GM23338 (cell line): ENCODE results near the gene CDK14. TPM values are rescaled to one million over a fixed set of nuclear protein-coding genes. Genes with fewer than 3 reads are reported as not detected.

Experiments used
- ATAC-seq: fragments of 200-7000 bp; cut with Tn5 transposase; 3 replicates; pipeline ENCODE4 v1.9.1; 2020
- DNase-seq: peaks from one replicate; pipeline ENCODE4 v3.0.0-alpha.2; 2015; ENCODE audit warnings: low spot score
- H2AFZ ChIP-seq: fragments of 200-600 bp; sonication (generic); 2 replicates; pipeline ENCODE4 v1.8.0; 2016; ENCODE audit warnings: antibody characterized with exemption, mild to moderate bottlenecking, moderate library complexity
- H3F3A ChIP-seq: fragments of 200-600 bp; sonication (generic); replicated peaks from 2 replicates; pipeline ENCODE4 v1.8.0; 2017; ENCODE audit warnings: antibody characterized with exemption, mixed run types, low read depth
- H3K27ac ChIP-seq: fragments of 200-600 bp; sonication (generic); 2 replicates; pipeline ENCODE4 v1.6.1; 2016; ENCODE audit warnings: low read depth
- H3K27me3 ChIP-seq: fragments of 200-600 bp; sonication (generic); 2 replicates; pipeline ENCODE4 v1.8.0; 2016; ENCODE audit warnings: mild to moderate bottlenecking, mixed run types, moderate library complexity; ENCODE audit not compliant: insufficient read depth
- H3K36me3 ChIP-seq: fragments of 200-600 bp; sonication (generic); 2 replicates; pipeline ENCODE4 v1.8.0; 2016; ENCODE audit warnings: mild to moderate bottlenecking; ENCODE audit not compliant: insufficient read depth
- H3K4me1 ChIP-seq: fragments of 200-600 bp; sonication (generic); 2 replicates; pipeline ENCODE4 v1.8.0; 2016; ENCODE audit warnings: mild to moderate bottlenecking, moderate library complexity; ENCODE audit not compliant: insufficient read depth
- H3K4me2 ChIP-seq: fragments of 200-600 bp; sonication (generic); 2 replicates; pipeline ENCODE4 v1.7.1; 2017; ENCODE audit warnings: mixed run types
- H3K4me3 ChIP-seq: fragments of 200-600 bp; sonication (generic); 2 replicates; pipeline ENCODE4 v1.6.1; 2016; ENCODE audit warnings: mixed run types
- H3K79me2 ChIP-seq: fragments of 200-600 bp; sonication (generic); replicated peaks from 2 replicates; pipeline ENCODE4 v1.8.0; 2017; ENCODE audit warnings: mild to moderate bottlenecking; ENCODE audit not compliant: insufficient read depth
- H3K9me2 ChIP-seq: fragments of 200-600 bp; sonication (generic); 2 replicates; pipeline ENCODE4 v1.8.0; 2017; ENCODE audit not compliant: insufficient read depth
- H4K20me1 ChIP-seq: fragments of 200-600 bp; sonication (generic); replicated peaks from 2 replicates; pipeline ENCODE4 v1.8.0; 2017; ENCODE audit warnings: mild to moderate bottlenecking; ENCODE audit not compliant: insufficient read depth
- H3K27ac Mint-ChIP-seq: 2 replicates; pipeline ENCODE4 v1.8.0; 2020; ENCODE audit warnings: inconsistent platforms, mild to moderate bottlenecking, moderate library complexity, mixed read lengths
- H3K27me3 Mint-ChIP-seq: 3 replicates; pipeline ENCODE4 v1.8.0; 2022; ENCODE audit warnings: low read depth, mild to moderate bottlenecking, moderate library complexity, mixed read lengths, inconsistent platforms; ENCODE audit not compliant: insufficient read depth, poor library complexity
- H3K36me3 Mint-ChIP-seq: 3 replicates; pipeline ENCODE4 v1.8.0; 2021; ENCODE audit warnings: low read depth, mild to moderate bottlenecking, inconsistent platforms, moderate library complexity, mixed read lengths
- H3K4me1 Mint-ChIP-seq: 3 replicates; pipeline ENCODE4 v1.8.0; 2020; ENCODE audit warnings: mild to moderate bottlenecking, inconsistent platforms, mixed read lengths
- H3K4me3 Mint-ChIP-seq: 3 replicates; pipeline ENCODE4 v1.8.0; 2021; ENCODE audit warnings: moderate library complexity, mild to moderate bottlenecking, inconsistent platforms, mixed read lengths
- H3K9me3 Mint-ChIP-seq: 3 replicates; pipeline ENCODE4 v1.8.0; 2020; ENCODE audit warnings: moderate library complexity, mild to moderate bottlenecking, inconsistent platforms, mixed read lengths
- CREB1 ChIP-seq: fragments of 250-450 bp; sonication (Bioruptor Pico); IDR thresholded peaks from 2 replicates; pipeline ENCODE4 v1.5.0; 2020; ENCODE audit warnings: low read depth, mild to moderate bottlenecking, moderate library complexity
- CTCF ChIP-seq, 2 experiments: fragments of 200-600 bp in 1 of 2; sonication (generic) in 1 of 2; conservative IDR thresholded peaks; 2 replicates each; pipeline versions ENCODE4 v1.5.1 to v1.6.1; 2016 to 2017; ENCODE audit warnings: antibody characterized with exemption in 2 of 2, low read depth in 2 of 2, mild to moderate bottlenecking in 2 of 2, moderate library complexity in 1 of 2
- ETS1 ChIP-seq: IDR thresholded peaks from 2 replicates; pipeline ENCODE4 v1.6.1; 2016; ENCODE audit warnings: antibody characterized with exemption
- JUNB ChIP-seq: IDR thresholded peaks from one replicate; pipeline ENCODE4 v1.6.1; 2016; ENCODE audit warnings: antibody characterized with exemption; ENCODE audit not compliant: unreplicated experiment
- POLR2AphosphoS5 ChIP-seq: IDR thresholded peaks from 2 replicates; pipeline ENCODE4 v1.6.1; 2016; ENCODE audit warnings: antibody characterized with exemption, low read depth
- REST ChIP-seq: IDR thresholded peaks from one replicate; pipeline ENCODE4 v1.6.1; 2018; ENCODE audit warnings: antibody characterized with exemption; ENCODE audit not compliant: unreplicated experiment
- STAT1 ChIP-seq: IDR thresholded peaks from one replicate; pipeline ENCODE4 v1.6.1; 2016; ENCODE audit warnings: antibody characterized with exemption; ENCODE audit not compliant: unreplicated experiment
- ZNF114 ChIP-seq: fragments of 250-450 bp; sonication (Bioruptor Pico); IDR thresholded peaks from 2 replicates; pipeline ENCODE4 v1.5.0; 2020; ENCODE audit warnings: mild to moderate bottlenecking, moderate library complexity
- ZNF331 ChIP-seq: fragments of 250-450 bp; sonication (Bioruptor Pico); IDR thresholded peaks from 2 replicates; pipeline ENCODE4 v1.5.0; 2020; ENCODE audit warnings: low read depth, mild to moderate bottlenecking, moderate library complexity
- polyA plus RNA-seq: library from polyadenylated mRNA; unstranded; fragments of >200 nt; fragmentation: Nextera tagmentation; extraction: Ambion mirVana; gene quantifications from 2 replicates; pipeline ENCODE4 v1.2.1, GENCODE V29; 2016
- total RNA-seq: library from RNA; depleted of rRNA; stranded (reverse); fragments of >200 nt; shearing (Covaris generic); gene quantifications from 2 replicates; pipeline ENCODE4 v1.2.3, GENCODE V29; 2014
- TF ChIP-seq, protein P1 (sequence below): fragments of 250-450 bp; sonication (Bioruptor Pico); IDR thresholded peaks from 2 replicates; pipeline ENCODE4 v1.5.0; 2020; ENCODE audit warnings: mild to moderate bottlenecking, moderate library complexity

CDK14 gene
- total and polyA plus RNA-seq, 2 experiments from 2014 or later: 11.2 to 24.0 TPM

DNA sequence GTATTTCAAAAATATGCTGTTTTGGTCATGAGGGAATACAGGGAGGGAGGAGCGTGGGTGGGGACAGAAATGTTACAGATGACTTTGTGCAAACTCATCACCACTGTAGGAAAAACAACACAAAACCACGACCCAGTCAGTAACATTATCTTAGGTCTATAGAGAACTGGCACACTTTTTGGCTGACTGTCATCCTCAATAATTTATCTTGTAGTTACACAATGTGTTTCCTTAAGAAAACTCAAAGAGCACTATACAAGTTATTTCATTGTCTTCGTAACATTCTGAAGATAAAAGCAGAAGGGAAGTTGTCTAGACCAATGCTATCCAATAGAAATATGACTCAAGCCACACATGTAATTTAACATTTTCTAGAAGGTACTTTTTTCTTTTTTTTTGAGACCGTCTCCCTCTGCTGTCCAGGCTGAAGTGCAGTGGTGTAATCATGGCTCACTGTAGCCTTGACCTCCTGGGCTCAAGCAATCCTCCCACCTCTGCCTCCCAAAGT lies 16.9 kb upstream of the CDK14 start:
- Mint-ChIP-seq H3K4me3 (no peak overlapping the region), H3K4me1 (no peaks in the 10 kb centered on the region), H3K27me3 (no peaks in the 10 kb centered on the region), H3K36me3 (no peaks in the 10 kb centered on the region), H3K9me3 (no peaks in the 10 kb centered on the region), H3K27ac (no peak overlapping the region)
- no peak overlapping the region for H3K4me2 ChIP-seq
- DNase-seq (no peak), ATAC-seq (no peak)
- no peak overlapping the region for H3K4me3 ChIP-seq
- TF ChIP-seq ETS1 (no peak), POLR2AphosphoS5 (no peak), REST (no peak), STAT1 (no peak), ZNF331 (CRISPR knock-in tag) (no peak), ZNF114 (CRISPR knock-in tag) (no peak), CREB1 (CRISPR knock-in tag) (no peak), CTCF (conservative IDR thresholded peaks at IDR 0.05; ENCODE audit: low read depth in 2 of 2) (0 out of 4 replicates have a peak, but pooled peaks of 1 of the 2 experiments have one; percentile 3)
- H3K4me1 ChIP-seq: peaks cover 4% of the 10 kb centered on the region; the same call in 1 of the 2 replicates
- H3K79me2 ChIP-seq: no peaks in the 10 kb centered on the region
- H2AFZ ChIP-seq: 0 out of 2 replicates have a peak overlapping the region, but pooled peaks have one; percentile 18
- H3K27ac ChIP-seq: no peak overlapping the region
- no peaks in the 10 kb centered on the region for H3K9me2 ChIP-seq
- H3K27me3 ChIP-seq: no peaks in the 10 kb centered on the region
- no peaks in the 10 kb centered on the region for H3K36me3 ChIP-seq
- H3F3A ChIP-seq: no peaks in the 10 kb centered on the region
- no peaks in the 10 kb centered on the region for H4K20me1 ChIP-seq

DNA sequence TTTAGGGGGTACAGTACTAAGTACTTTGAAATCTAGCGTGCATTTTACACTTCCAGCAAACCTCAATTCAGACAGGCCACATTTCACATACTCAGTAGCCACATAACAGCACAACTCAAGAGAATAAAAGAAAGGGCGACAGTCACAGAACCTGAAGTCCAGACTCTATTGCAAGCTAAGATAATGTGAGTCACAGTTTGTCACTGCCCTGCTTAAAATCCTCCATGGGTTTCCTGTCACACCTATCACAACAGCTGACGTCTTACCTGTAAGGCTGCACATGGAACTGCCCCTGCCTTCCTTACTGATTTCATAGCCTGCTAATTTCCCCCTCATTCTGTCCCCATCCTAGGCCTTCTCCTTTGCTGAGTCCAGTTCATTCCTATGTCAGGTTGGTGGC lies 16.1 kb upstream of the CDK14 start:
- no peak for DNase-seq
- H3F3A ChIP-seq: no peaks in the 10 kb centered on the region
- Mint-ChIP-seq H3K27me3 (no peaks in the 10 kb centered on the region), H3K27ac (no peak overlapping the region), H3K4me1 (no peaks in the 10 kb centered on the region), H3K9me3 (no peaks in the 10 kb centered on the region), H3K4me3 (no peak overlapping the region), H3K36me3 (no peaks in the 10 kb centered on the region)
- H3K4me1 ChIP-seq: no peaks in the 10 kb centered on the region
- H3K9me2 ChIP-seq: no peaks in the 10 kb centered on the region
- no peaks in the 10 kb centered on the region for H4K20me1 ChIP-seq
- no peaks in the 10 kb centered on the region for H3K79me2 ChIP-seq
- H3K27ac ChIP-seq: no peak overlapping the region
- no peak overlapping the region for H3K4me3 ChIP-seq
- H3K36me3 ChIP-seq: no peaks in the 10 kb centered on the region
- no peaks in the 10 kb centered on the region for H3K27me3 ChIP-seq
- ATAC-seq: no peak
- no peak overlapping the region for H3K4me2 ChIP-seq
- H2AFZ ChIP-seq: peak overlapping the region; percentile 67
- TF ChIP-seq, protein P1, sequence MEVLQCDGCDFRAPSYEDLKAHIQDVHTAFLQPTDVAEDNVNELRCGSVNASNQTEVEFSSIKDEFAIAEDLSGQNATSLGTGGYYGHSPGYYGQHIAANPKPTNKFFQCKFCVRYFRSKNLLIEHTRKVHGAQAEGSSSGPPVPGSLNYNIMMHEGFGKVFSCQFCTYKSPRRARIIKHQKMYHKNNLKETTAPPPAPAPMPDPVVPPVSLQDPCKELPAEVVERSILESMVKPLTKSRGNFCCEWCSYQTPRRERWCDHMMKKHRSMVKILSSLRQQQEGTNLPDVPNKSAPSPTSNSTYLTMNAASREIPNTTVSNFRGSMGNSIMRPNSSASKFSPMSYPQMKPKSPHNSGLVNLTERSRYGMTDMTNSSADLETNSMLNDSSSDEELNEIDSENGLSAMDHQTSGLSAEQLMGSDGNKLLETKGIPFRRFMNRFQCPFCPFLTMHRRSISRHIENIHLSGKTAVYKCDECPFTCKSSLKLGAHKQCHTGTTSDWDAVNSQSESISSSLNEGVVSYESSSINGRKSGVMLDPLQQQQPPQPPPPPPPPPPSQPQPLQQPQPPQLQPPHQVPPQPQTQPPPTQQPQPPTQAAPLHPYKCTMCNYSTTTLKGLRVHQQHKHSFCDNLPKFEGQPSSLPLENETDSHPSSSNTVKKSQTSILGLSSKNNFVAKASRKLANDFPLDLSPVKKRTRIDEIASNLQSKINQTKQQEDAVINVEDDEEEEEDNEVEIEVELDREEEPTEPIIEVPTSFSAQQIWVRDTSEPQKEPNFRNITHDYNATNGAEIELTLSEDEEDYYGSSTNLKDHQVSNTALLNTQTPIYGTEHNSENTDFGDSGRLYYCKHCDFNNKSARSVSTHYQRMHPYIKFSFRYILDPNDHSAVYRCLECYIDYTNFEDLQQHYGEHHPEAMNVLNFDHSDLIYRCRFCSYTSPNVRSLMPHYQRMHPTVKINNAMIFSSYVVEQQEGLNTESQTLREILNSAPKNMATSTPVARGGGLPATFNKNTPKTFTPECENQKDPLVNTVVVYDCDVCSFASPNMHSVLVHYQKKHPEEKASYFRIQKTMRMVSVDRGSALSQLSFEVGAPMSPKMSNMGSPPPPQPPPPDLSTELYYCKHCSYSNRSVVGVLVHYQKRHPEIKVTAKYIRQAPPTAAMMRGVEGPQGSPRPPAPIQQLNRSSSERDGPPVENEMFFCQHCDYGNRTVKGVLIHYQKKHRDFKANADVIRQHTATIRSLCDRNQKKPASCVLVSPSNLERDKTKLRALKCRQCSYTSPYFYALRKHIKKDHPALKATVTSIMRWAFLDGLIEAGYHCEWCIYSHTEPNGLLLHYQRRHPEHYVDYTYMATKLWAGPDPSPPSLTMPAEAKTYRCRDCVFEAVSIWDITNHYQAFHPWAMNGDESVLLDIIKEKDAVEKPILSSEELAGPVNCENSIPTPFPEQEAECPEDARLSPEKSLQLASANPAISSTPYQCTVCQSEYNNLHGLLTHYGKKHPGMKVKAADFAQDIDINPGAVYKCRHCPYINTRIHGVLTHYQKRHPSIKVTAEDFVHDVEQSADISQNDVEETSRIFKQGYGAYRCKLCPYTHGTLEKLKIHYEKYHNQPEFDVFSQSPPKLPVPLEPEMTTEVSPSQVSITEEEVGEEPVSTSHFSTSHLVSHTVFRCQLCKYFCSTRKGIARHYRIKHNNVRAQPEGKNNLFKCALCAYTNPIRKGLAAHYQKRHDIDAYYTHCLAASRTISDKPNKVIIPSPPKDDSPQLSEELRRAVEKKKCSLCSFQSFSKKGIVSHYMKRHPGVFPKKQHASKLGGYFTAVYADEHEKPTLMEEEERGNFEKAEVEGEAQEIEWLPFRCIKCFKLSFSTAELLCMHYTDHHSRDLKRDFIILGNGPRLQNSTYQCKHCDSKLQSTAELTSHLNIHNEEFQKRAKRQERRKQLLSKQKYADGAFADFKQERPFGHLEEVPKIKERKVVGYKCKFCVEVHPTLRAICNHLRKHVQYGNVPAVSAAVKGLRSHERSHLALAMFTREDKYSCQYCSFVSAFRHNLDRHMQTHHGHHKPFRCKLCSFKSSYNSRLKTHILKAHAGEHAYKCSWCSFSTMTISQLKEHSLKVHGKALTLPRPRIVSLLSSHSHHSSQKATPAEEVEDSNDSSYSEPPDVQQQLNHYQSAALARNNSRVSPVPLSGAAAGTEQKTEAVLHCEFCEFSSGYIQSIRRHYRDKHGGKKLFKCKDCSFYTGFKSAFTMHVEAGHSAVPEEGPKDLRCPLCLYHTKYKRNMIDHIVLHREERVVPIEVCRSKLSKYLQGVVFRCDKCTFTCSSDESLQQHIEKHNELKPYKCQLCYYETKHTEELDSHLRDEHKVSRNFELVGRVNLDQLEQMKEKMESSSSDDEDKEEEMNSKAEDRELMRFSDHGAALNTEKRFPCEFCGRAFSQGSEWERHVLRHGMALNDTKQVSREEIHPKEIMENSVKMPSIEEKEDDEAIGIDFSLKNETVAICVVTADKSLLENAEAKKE (CRISPR knock-in tag): no peak
- TF ChIP-seq ZNF114 (CRISPR knock-in tag) (no peak), JUNB (no peak)
